ENCODE measurements around the gene EEPD1. TPM values are rescaled to one million over a fixed set of nuclear protein-coding genes. Genes with fewer than 3 reads are reported as not detected.

The EEPD1 gene
- total RNA-seq, 1 donor from 2014 or later, result 7.1 TPM

- no peaks in the 10 kb centered on the region for H3K9me3 ChIP-seq (replicated peaks)
- peak; percentile 97 for TF ChIP-seq CTCF (IDR thresholded peaks at IDR 0.05; ENCODE audit: borderline replicate concordance)
- peaks cover 47% of the 10 kb centered on the region for H3K4me1 ChIP-seq
- DNase-seq, result peak; percentile 84
- peaks cover 17% of the 10 kb centered on the region for H3K36me3 ChIP-seq
- intact Hi-C loops (cut with micrococcal nuclease), result loop anchor here (5.0 to 10.0 kb wide), 2 partner anchors 137 to 304 kb away; partner anchors contain the start of gene EEPD1
- H3K27ac ChIP-seq (replicated peaks), result peak overlapping the region; percentile 87
- peak overlapping the region; percentile 58 for H3K4me3 ChIP-seq
- H3K27me3 ChIP-seq (ENCODE audit: low read depth), result no peaks in the 10 kb centered on the region
These were observed 138.6 kb downstream of the EEPD1 start for GRCh38 chr7:36291387-36292316.

GRCh38 chr7:36295090-36295489, 142.0 kb downstream of the EEPD1 start:
- intact Hi-C loops (cut with micrococcal nuclease), result loop anchor here (10.0 kb wide), 1 partner anchor 140 kb away; the partner anchor contains the start of gene EEPD1
- no peak for TF ChIP-seq CTCF (IDR thresholded peaks at IDR 0.05; ENCODE audit: borderline replicate concordance)
- no peak overlapping the region for H3K27ac ChIP-seq (replicated peaks)

GRCh38 chr7:36296284-36296683, 143.2 kb downstream of the EEPD1 start:
- H3K27me3 ChIP-seq (ENCODE audit: low read depth), result no peaks in the 10 kb centered on the region
- no peak for DNase-seq
- no peaks in the 10 kb centered on the region for H3K9me3 ChIP-seq (replicated peaks)
- H3K36me3 ChIP-seq, result peaks cover 21% of the 10 kb centered on the region
- H3K4me3 ChIP-seq, result no peak overlapping the region
- no peak overlapping the region for H3K27ac ChIP-seq (replicated peaks)
- no peak for TF ChIP-seq CTCF (IDR thresholded peaks at IDR 0.05; ENCODE audit: borderline replicate concordance)
- intact Hi-C loops (cut with micrococcal nuclease), result loop anchor here (10.0 kb wide), 1 partner anchor 141 kb away; the partner anchor contains the start of gene EEPD1
- H3K4me1 ChIP-seq, result peaks cover 53% of the 10 kb centered on the region

More at GRCh38 chr7:36295090-36295489, 142.0 kb downstream of the EEPD1 start:
- Histone ChIP-seq H3K9me3 (replicated peaks) (no peaks in the 10 kb centered on the region), H3K4me1 (peaks cover 53% of the 10 kb centered on the region), H3K27me3 (ENCODE audit: low read depth) (no peaks in the 10 kb centered on the region), H3K36me3 (peaks cover 26% of the 10 kb centered on the region), H3K4me3 (no peak overlapping the region)
- no peak for DNase-seq

- intact Hi-C loops (cut with micrococcal nuclease), result loop anchor here (10.0 kb wide), 1 partner anchor 143 kb away; the partner anchor contains the start of gene EEPD1
- TF ChIP-seq CTCF (IDR thresholded peaks at IDR 0.05; ENCODE audit: borderline replicate concordance), result no peak
- no peak for DNase-seq
- Histone ChIP-seq H3K4me3 (no peak overlapping the region), H3K36me3 (peaks cover 21% of the 10 kb centered on the region), H3K4me1 (peaks cover 53% of the 10 kb centered on the region), H3K27ac (replicated peaks) (peak overlapping the region; percentile 47), H3K9me3 (replicated peaks) (no peaks in the 10 kb centered on the region), H3K27me3 (ENCODE audit: low read depth) (no peaks in the 10 kb centered on the region)
These were observed 144.4 kb downstream of the EEPD1 start for GRCh38 chr7:36297364-36298009.

- H3K9me3 ChIP-seq (replicated peaks), result no peaks in the 10 kb centered on the region
- H3K4me3 ChIP-seq, result no peak overlapping the region
- H3K27me3 ChIP-seq (ENCODE audit: low read depth), result no peaks in the 10 kb centered on the region
- TF ChIP-seq CTCF (IDR thresholded peaks at IDR 0.05; ENCODE audit: borderline replicate concordance), result no peak
- intact Hi-C loops (cut with micrococcal nuclease), result loop anchor here (10.0 kb wide), 1 partner anchor 143 kb away; the partner anchor contains the start of gene EEPD1
- peak overlapping the region; percentile 47 for H3K27ac ChIP-seq (replicated peaks)
- H3K36me3 ChIP-seq, result peaks cover 21% of the 10 kb centered on the region
- peaks cover 57% of the 10 kb centered on the region for H3K4me1 ChIP-seq
- DNase-seq, result no peak
These were observed 145.1 kb downstream of the EEPD1 start for GRCh38 chr7:36298106-36298505.
